Esophagus squamous epithelium (tissue), 5 donors: Measurements from ENCODE around the gene IFT122. TPM values are rescaled to one million over a fixed set of nuclear protein-coding genes. Genes with fewer than 3 reads are reported as not detected.

ENCODE experiments used
- DNase-seq: peaks from one replicate; lab custom pipeline; 2025; lab: John Stamatoyannopoulos, UW
- H3K27ac ChIP-seq, 4 donors: fragments of 200-600 bp; sonication (generic); one replicate each; pipeline ENCODE4 v1.5.1; 2016 to 2019; ENCODE audit warnings: mild to moderate bottlenecking in 1 of 4
- H3K27me3 ChIP-seq, 4 donors: fragments of 200-600 bp; sonication (generic); 1 replicate in 3 of 4; 2 replicates in 1 of 4; pipeline versions ENCODE4 v1.5.1 to v1.6.0; 2017 to 2021; ENCODE audit warnings: antibody characterized with exemption in 1 of 4
- H3K36me3 ChIP-seq, 3 donors: fragments of 200-600 bp; sonication (generic); one replicate each; pipeline ENCODE4 v1.5.1; 2016 to 2019
- H3K4me1 ChIP-seq, 3 donors: fragments of 200-600 bp; sonication (generic); one replicate each; pipeline ENCODE4 v1.5.1; 2017 to 2019
- H3K4me3 ChIP-seq, 4 donors: fragments of 200-600 bp; sonication (generic); 1 replicate in 3 of 4; 2 replicates in 1 of 4; pipeline ENCODE4 v1.5.1; 2016 to 2019; ENCODE audit warnings: mild to moderate bottlenecking in 2 of 4, moderate library complexity in 1 of 4
- H3K9me3 ChIP-seq, 3 donors: fragments of 200-600 bp; sonication (generic); one replicate each; pipeline ENCODE4 v1.5.1; 2016 to 2019
- POLR2A ChIP-seq, 4 donors: fragments of 450-650 bp; IDR thresholded peaks; one replicate each; pipeline ENCODE4 v1.6.1; 2017; ENCODE audit warnings: antibody characterized with exemption in 4 of 4, mild to moderate bottlenecking in 4 of 4, moderate library complexity in 3 of 4
- WGBS, 2 donors: methylation state at CpG; one replicate each; pipeline ENCODE4 v1.1.5; 2018; 5-methylcytosine and 5-hydroxymethylcytosine counted together
- intact Hi-C: fragments of 100-400 bp; cut with DNase I; formaldehyde crosslinking; loops from one replicate; pipeline ENCODE4 v1.15.0; 2022
- total RNA-seq, 4 donors: library from RNA; depleted of rRNA; stranded (reverse); fragments of >200 nt; gene quantifications; one replicate each; pipeline ENCODE4 v1.1.0, GENCODE V29; 2016
- TF ChIP-seq, protein P1 (sequence below), 6 experiments: fragments of 450-650 bp in 4 of 6; fragments of 200-600 bp in 2 of 6; sonication (generic) in 2 of 6; IDR thresholded peaks; one replicate each; pipeline ENCODE4 v1.5.1; 2016 to 2019; ENCODE audit warnings: antibody characterized with exemption in 6 of 6, mild to moderate bottlenecking in 4 of 6, moderate library complexity in 4 of 6
- donor health status: DM: yes; HTN: yes; CAD: no.

The IFT122 gene
- total RNA-seq, 4 donors from 2014 or later: 6.0 to 26.5 (median 11.5) TPM

DNA sequence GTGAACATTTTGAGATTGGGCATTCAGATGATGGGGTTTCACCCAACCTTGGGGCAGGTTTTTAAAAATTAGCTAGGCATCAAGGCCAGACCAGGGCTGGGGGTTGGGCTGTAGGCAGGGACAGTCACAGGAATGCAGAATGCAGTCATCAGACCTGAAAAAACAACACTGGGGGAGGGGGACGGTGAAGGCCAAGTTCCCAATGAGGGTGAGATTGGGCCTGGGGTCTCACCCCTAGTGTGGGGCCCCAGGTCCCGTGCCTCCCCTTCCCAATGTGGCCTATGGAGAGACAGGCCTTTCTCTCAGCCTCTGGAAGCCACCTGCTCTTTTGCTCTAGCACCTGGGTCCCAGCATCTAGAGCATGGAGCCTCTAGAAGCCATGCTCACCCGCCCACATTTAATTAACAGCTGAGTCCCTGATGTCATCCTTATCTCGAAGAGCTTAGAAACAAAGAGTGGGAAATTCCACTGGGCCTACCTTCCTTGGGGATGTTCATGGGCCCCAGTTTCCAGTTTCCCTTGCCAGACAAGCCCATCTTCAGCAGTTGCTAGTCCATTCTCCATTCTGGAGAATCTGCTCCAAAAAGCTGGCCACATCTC is 94.5 kb downstream of the IFT122 start:
- H3K27me3 ChIP-seq: peaks cover 0 to 7% (median 0%) of the 10 kb centered on the region in 4 donors
- TF ChIP-seq, protein P1, sequence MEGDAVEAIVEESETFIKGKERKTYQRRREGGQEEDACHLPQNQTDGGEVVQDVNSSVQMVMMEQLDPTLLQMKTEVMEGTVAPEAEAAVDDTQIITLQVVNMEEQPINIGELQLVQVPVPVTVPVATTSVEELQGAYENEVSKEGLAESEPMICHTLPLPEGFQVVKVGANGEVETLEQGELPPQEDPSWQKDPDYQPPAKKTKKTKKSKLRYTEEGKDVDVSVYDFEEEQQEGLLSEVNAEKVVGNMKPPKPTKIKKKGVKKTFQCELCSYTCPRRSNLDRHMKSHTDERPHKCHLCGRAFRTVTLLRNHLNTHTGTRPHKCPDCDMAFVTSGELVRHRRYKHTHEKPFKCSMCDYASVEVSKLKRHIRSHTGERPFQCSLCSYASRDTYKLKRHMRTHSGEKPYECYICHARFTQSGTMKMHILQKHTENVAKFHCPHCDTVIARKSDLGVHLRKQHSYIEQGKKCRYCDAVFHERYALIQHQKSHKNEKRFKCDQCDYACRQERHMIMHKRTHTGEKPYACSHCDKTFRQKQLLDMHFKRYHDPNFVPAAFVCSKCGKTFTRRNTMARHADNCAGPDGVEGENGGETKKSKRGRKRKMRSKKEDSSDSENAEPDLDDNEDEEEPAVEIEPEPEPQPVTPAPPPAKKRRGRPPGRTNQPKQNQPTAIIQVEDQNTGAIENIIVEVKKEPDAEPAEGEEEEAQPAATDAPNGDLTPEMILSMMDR (IDR thresholded peaks at IDR 0.05): no peak
- no peak for TF ChIP-seq POLR2A (IDR thresholded peaks at IDR 0.05)
- H3K4me3 ChIP-seq: no peak overlapping the region
- H3K9me3 ChIP-seq: no peaks in the 10 kb centered on the region
- WGBS, 2 donors: 68 to 83% methylated on average over 3 to 4 of the region's 4 CpGs
- intact Hi-C loops: no loop called here
- H3K4me1 ChIP-seq: peaks cover 0 to 6% (median 0%) of the 10 kb centered on the region in 3 donors
- H3K27ac ChIP-seq: no peak overlapping the region
- no peaks in the 10 kb centered on the region for H3K36me3 ChIP-seq
- no peak for DNase-seq

DNA sequence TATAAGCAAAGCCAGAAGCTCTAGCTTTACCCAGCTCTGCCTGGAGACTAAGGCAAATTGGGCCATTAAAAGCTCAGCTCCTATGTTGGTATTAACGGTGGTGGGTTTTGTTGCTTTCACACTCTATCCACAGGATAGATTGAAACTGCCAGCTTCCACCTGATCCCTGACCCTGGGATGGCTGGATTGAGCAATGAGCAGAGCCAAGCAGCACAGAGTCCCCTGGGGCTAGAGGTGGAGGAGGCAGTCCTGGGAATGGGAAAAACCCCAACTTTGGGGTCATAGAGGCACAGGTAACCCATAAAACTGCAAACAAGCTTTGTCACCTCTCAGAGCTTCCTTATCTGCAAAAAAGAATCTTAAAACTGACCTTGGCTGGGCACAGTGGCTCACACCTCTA is 95.1 kb downstream of the IFT122 start:
- intact Hi-C loops: no loop called here
- WGBS, 2 donors: 100% methylated on average over 1 of the region's 1 CpG; no CpG with 5 or more reads in 1 of the 2 donors
- DNase-seq: no peak
- Histone ChIP-seq H3K4me3 (no peak overlapping the region), H3K9me3 (no peaks in the 10 kb centered on the region), H3K36me3 (no peaks in the 10 kb centered on the region), H3K4me1 (peaks cover 0 to under 1% (median 0%) of the 10 kb centered on the region in 3 donors), H3K27ac (no peak overlapping the region), H3K27me3 (peaks cover 0 to 7% (median 0%) of the 10 kb centered on the region in 4 donors)
- TF ChIP-seq POLR2A (IDR thresholded peaks at IDR 0.05): no peak
- TF ChIP-seq, protein P1 (IDR thresholded peaks at IDR 0.05): no peak

- Histone ChIP-seq H3K27ac (no peak overlapping the region), H3K4me3 (no peak overlapping the region), H3K9me3 (no peaks in the 10 kb centered on the region), H3K4me1 (no peaks in the 10 kb centered on the region), H3K27me3 (peaks cover 0 to 7% (median 0%) of the 10 kb centered on the region in 4 donors), H3K36me3 (no peaks in the 10 kb centered on the region)
- 80 to 86% methylated on average over 1 to 2 of the region's 2 CpGs for WGBS, 2 donors
- intact Hi-C loops: no loop called here
- DNase-seq: no peak
- TF ChIP-seq, protein P1 (IDR thresholded peaks at IDR 0.05): no peak
- no peak for TF ChIP-seq POLR2A (IDR thresholded peaks at IDR 0.05)
Observed at GRCh38 chr3:129536374-129536667, 96.3 kb downstream of the IFT122 start.

DNA sequence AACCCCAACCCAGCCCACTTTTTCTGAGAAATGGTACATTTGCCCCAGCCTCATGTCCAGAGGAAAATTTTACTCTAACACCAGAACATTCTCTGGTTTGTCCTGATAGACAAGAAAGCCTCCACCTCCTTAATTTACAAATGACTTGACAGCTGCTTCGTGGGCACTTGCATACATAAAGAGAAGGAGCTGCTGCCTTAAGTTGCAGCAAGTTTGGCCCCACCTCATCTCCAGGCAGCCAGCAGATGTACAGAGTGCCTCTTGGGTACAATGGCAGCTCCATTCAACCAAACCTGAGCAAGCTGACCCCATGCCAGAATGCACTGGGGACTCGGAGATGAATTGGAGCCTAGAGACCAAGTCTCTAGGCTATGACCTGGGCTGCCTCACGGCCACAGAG is 96.8 kb downstream of the IFT122 start:
- no peak for DNase-seq
- H3K4me3 ChIP-seq: no peak overlapping the region
- no peaks in the 10 kb centered on the region for H3K4me1 ChIP-seq
- intact Hi-C loops: no loop called here
- no peaks in the 10 kb centered on the region for H3K9me3 ChIP-seq
- TF ChIP-seq, protein P1 (IDR thresholded peaks at IDR 0.05): no peak
- TF ChIP-seq POLR2A (IDR thresholded peaks at IDR 0.05): no peak
- H3K27me3 ChIP-seq: peaks cover 0 to 7% (median 0%) of the 10 kb centered on the region in 4 donors
- WGBS, 2 donors: 60 to 85% methylated on average over 2 of the region's 3 CpGs
- H3K36me3 ChIP-seq: no peaks in the 10 kb centered on the region
- H3K27ac ChIP-seq: no peak overlapping the region

GRCh38 chr3:129539206-129539605 is 99.2 kb downstream of the IFT122 start:
- no peaks in the 10 kb centered on the region for H3K4me1 ChIP-seq
- intact Hi-C loops: no loop called here
- no peaks in the 10 kb centered on the region for H3K36me3 ChIP-seq
- no peaks in the 10 kb centered on the region for H3K9me3 ChIP-seq
- H3K4me3 ChIP-seq: no peak overlapping the region
- TF ChIP-seq, protein P1 (IDR thresholded peaks at IDR 0.05): no peak
- TF ChIP-seq POLR2A (IDR thresholded peaks at IDR 0.05): no peak
- no peak overlapping the region for H3K27ac ChIP-seq
- DNase-seq: no peak
- WGBS, 2 donors: 86 to 94% methylated on average over 7 to 8 of the region's 8 CpGs
- peaks cover 0 to 7% (median 0%) of the 10 kb centered on the region in 4 donors for H3K27me3 ChIP-seq
